ENCODE data around the gene DUOX1. TPM values are rescaled to one million over a fixed set of nuclear protein-coding genes. Genes with fewer than 3 reads are reported as not detected.

The DUOX1 gene
- total and polyA plus RNA-seq, 2 donors (not counting 3 experiments of a cell fraction or from before 2014, with no cell fraction given) = not detected

DNA sequence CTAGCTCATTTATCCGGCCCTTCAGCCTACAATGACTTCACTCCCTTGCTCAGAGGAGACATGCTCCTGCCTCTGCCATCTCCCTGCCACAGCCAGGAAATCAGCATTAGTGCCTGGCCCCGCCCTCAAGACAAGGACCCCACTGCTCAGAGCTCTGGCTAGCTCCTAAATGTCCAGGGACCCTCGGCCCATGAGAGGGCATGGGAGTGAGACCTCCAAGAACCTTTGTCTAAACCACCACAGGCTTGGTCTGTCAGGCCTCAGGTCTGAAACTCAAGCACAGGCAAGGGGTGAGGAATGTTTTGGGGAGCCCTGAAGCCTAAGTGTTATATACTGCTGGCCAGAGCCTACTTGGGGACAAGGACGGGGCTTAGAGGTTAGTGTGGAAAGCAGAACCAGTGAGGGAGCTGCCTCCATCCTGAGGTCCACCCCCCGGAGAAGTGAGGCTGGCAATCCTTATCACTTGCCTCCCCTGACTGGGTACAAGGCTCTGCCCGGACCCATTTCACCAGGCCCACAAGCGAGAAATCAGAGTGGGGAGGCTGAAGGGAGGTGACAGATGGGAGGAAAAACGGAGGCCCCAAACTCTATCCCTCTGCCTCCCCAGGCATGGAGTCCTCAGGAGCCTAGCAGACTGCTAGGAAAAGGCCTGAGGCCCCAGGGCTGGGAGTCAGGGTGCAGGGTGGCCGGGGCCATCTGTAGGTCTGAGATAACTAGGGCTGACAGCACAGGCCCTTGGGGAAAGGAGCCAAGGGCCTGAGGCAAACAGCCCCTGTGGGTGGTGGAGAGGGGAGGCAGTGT is 39.2 kb downstream of the DUOX1 start:
- H3K9me3 ChIP-seq (replicated peaks; ENCODE audit: control insufficient read depth, insufficient read depth, low read length) = no peaks in the 10 kb centered on the region
- intact Hi-C loops (cut with micrococcal nuclease) (no loop called here), dilution Hi-C loops (cut with MboI; ENCODE audit: extremely low pct_ligation_motif_present, low sequenced_read_pairs) (no loop called here)
- H3K4me3 ChIP-seq (replicated peaks in 1 of 3; ENCODE audit: insufficient read depth in 1 of 3, low read depth in 1 of 3, low read length in 3 of 3) = no peak overlapping the region
- H3K9ac ChIP-seq (replicated peaks; ENCODE audit: extremely low read depth, insufficient read depth, low read length) = no peak overlapping the region
- no peaks in the 10 kb centered on the region for H3K27me3 ChIP-seq (ENCODE audit: control insufficient read depth in 2 of 2, insufficient read depth in 2 of 2, low read length in 2 of 2)
- no peak overlapping the region for H2AFZ ChIP-seq (ENCODE audit: low read depth, low read length)
- H3K9me1 ChIP-seq (replicated peaks; ENCODE audit: control insufficient read depth, extremely low read depth, insufficient read depth, low read length) = no peaks in the 10 kb centered on the region
- TF ChIP-seq POLR2AphosphoS5 (IDR thresholded peaks at IDR 0.05; ENCODE audit: insufficient read depth, low read depth, low read length) (no peak), FOS (IDR thresholded peaks at IDR 0.05; ENCODE audit: borderline replicate concordance, insufficient read depth, low read length) (no peak), POLR2A (IDR thresholded peaks at IDR 0.05; ENCODE audit: low read depth, low read length) (no peak), GATA2 (IDR thresholded peaks at IDR 0.05; ENCODE audit: insufficient read depth, insufficient read length, low read depth, low read length) (no peak), MYC (IDR thresholded peaks at IDR 0.05; ENCODE audit: low read depth, low read length) (no peak), JUN (IDR thresholded peaks at IDR 0.05; ENCODE audit: borderline replicate concordance, insufficient read depth, insufficient read length, low read depth) (no peak), CTCF (IDR thresholded peaks at IDR 0.05; ENCODE audit: extremely low read depth in 1 of 2, insufficient read depth in 1 of 2, low read depth in 1 of 2, low read length in 2 of 2) (no peak), EZH2 (IDR thresholded peaks at IDR 0.05; ENCODE audit: borderline replicate concordance, low read depth, low read length, severe bottlenecking) (no peak)
- TF ChIP-seq, protein P1, sequence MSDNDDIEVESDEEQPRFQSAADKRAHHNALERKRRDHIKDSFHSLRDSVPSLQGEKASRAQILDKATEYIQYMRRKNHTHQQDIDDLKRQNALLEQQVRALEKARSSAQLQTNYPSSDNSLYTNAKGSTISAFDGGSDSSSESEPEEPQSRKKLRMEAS (IDR thresholded peaks at IDR 0.05; ENCODE audit: insufficient read depth, insufficient read length) = no peak
- POLR2A ChIA-PET = no interaction called here
- no peaks in the 10 kb centered on the region for H4K20me1 ChIP-seq (replicated peaks; ENCODE audit: control insufficient read depth, extremely low read depth, insufficient read depth, low read length)
- H3K27ac ChIP-seq (ENCODE audit: insufficient read depth, low read depth, low read length) = no peak overlapping the region
- no peak for FAIRE-seq
- no peaks in the 10 kb centered on the region for H3K79me2 ChIP-seq (ENCODE audit: control insufficient read depth, insufficient read depth, low read length)
- DNase-seq (ENCODE audit: low read depth, low spot score) = no peak
- no TSS peak for BruUV-seq (replicated peaks)
- CTCF ChIA-PET = interaction anchor here (0.9 to 2.2 kb wide), 7 partner anchors 11 to 288 kb away, joined by 3 to 8 read pairs (median 4); no protein-coding TSS in a partner anchor
- peaks cover 3% of the 10 kb centered on the region for H3K4me1 ChIP-seq (ENCODE audit: control insufficient read depth, extremely low read depth, insufficient read depth, low read length)
- H3K36me3 ChIP-seq (ENCODE audit: control insufficient read depth in 2 of 2, extremely low read depth in 1 of 2, insufficient read depth in 2 of 2, low read length in 2 of 2) = no peaks in the 10 kb centered on the region
- H3K4me2 ChIP-seq (ENCODE audit: insufficient read depth, low read length) = no peak overlapping the region
